GM12878 (cell line): ENCODE results near the gene UBR7. TPM values are rescaled to one million over a fixed set of nuclear protein-coding genes. Genes with fewer than 3 reads are reported as not detected.

Source experiments
- ATAC-seq: fragments of 200-7000 bp; cut with Tn5 transposase; 3 replicates; pipeline ENCODE4 v1.9.1; 2020; ENCODE audit warnings: mild to moderate bottlenecking, moderate library complexity
- BruUV-seq: library from RNA; stranded (reverse); fragments of 400-500 nt; replicated peaks from 2 replicates; lab custom pipeline; 2021; lab: Mats Ljungman, UMichigan
- CTCF ChIA-PET: fragments of 300-600 bp; sonication (Branson Sonifier 250); formaldehyde crosslinking; extraction: SDS; loops from one replicate; lab custom pipeline; 2021; ENCODE audit warnings: inconsistent platforms; lab: Yijun Ruan, JAX
- POLR2A ChIA-PET: fragments of 350-600 bp; formaldehyde crosslinking; extraction: SDS; loops from one replicate; lab custom pipeline; 2021; ENCODE audit warnings: inconsistent platforms; lab: Charles Lee
- RAD21 ChIA-PET: fragments of 300-600 bp; sonication (Branson Sonifier 250); formaldehyde crosslinking; loops from one replicate; lab custom pipeline; 2023; ENCODE audit warnings: antibody characterized with exemption; ENCODE audit not compliant: unreplicated experiment; lab: Charles Lee
- SMC1A ChIA-PET: fragments of 300-600 bp; sonication (Branson Sonifier 250); formaldehyde crosslinking; loops from one replicate; lab custom pipeline; 2023; ENCODE audit not compliant: unreplicated experiment, uncharacterized antibody; lab: Charles Lee
- DNase-seq: peaks from one replicate; pipeline ENCODE4 v3.0.0-alpha.2; 2011; ENCODE audit warnings: low read depth, low spot score
- FAIRE-seq: peaks from 3 replicates; lab custom pipeline; 2011; peaks lifted over from hg19 to GRCh38; lab: Jason Lieb, UNC
- H2AFZ ChIP-seq: 2 replicates; pipeline ENCODE4 v1.6.0; 2011; ENCODE audit warnings: low read depth, low read length, control low read depth; ENCODE audit not compliant: control insufficient read depth
- H3K27ac ChIP-seq: 2 replicates; pipeline ENCODE4 v1.5.1; 2011; ENCODE audit warnings: control low read depth; ENCODE audit not compliant: control insufficient read depth, insufficient read depth
- H3K27me3 ChIP-seq, 2 experiments: replicated peaks in 1 of 2; 2 replicates each; pipeline versions ENCODE4 v1.6.0 to v1.6.1; 2011; ENCODE audit warnings: low read length in 1 of 2; ENCODE audit not compliant: control insufficient read depth in 2 of 2, insufficient read depth in 2 of 2
- H3K36me3 ChIP-seq, 2 experiments: 2 replicates each; pipeline ENCODE4 v1.5.1; 2011; ENCODE audit warnings: low read length in 1 of 2; ENCODE audit not compliant: control insufficient read depth in 2 of 2, insufficient read depth in 2 of 2
- H3K4me1 ChIP-seq: 2 replicates; pipeline ENCODE4 v1.6.1; 2011; ENCODE audit warnings: mild to moderate bottlenecking, low read length, moderate library complexity, mixed read lengths; ENCODE audit not compliant: control insufficient read depth, insufficient read depth
- H3K4me2 ChIP-seq: 2 replicates; pipeline ENCODE4 v1.6.0; 2011; ENCODE audit warnings: control low read depth; ENCODE audit not compliant: control insufficient read depth, insufficient read depth
- H3K4me3 ChIP-seq: fragments of 200-600 bp; sonication (generic); 2 replicates; pipeline ENCODE4 v1.5.1; 2016
- H3K79me2 ChIP-seq: 2 replicates; pipeline ENCODE4 v1.6.0; 2011; ENCODE audit warnings: low read length; ENCODE audit not compliant: control insufficient read depth, insufficient read depth
- H3K9ac ChIP-seq: 2 replicates; pipeline ENCODE4 v1.8.0; 2011; ENCODE audit warnings: low read length, control low read depth, mixed read lengths; ENCODE audit not compliant: control insufficient read depth, insufficient read depth
- H3K9me3 ChIP-seq: replicated peaks from 3 replicates; pipeline ENCODE4 v1.5.1; 2011; ENCODE audit warnings: mild to moderate bottlenecking, low read length; ENCODE audit not compliant: control insufficient read depth, insufficient read depth
- H4K20me1 ChIP-seq: 2 replicates; pipeline ENCODE4 v1.6.0; 2011; ENCODE audit not compliant: control insufficient read depth, insufficient read depth
- BHLHE40 ChIP-seq, 2 experiments: fragments of 450-650 bp in 1 of 2; IDR thresholded peaks; 2 replicates each; pipeline ENCODE4 v1.6.1; 2011 to 2017; ENCODE audit warnings: low read depth in 2 of 2, borderline replicate concordance in 1 of 2, improper control_type of control experiment in 1 of 2, low read length in 1 of 2, mild to moderate bottlenecking in 1 of 2
- CEBPZ ChIP-seq: fragments of 150-350 bp; IDR thresholded peaks from 2 replicates; pipeline ENCODE4 v1.6.1; 2016; ENCODE audit warnings: low read depth, low read length
- CHD4 ChIP-seq: fragments of 200-600 bp; sonication (generic); IDR thresholded peaks from 2 replicates; pipeline ENCODE4 v1.6.1; 2016; ENCODE audit warnings: mild to moderate bottlenecking
- ELK1 ChIP-seq: IDR thresholded peaks from 2 replicates; pipeline ENCODE4 v1.6.1; 2012; ENCODE audit warnings: low read depth, low read length, improper control_type of control experiment
- HDAC6 ChIP-seq: fragments of 200-600 bp; sonication (generic); IDR thresholded peaks from one replicate; pipeline ENCODE4 v1.8.0; 2017; ENCODE audit warnings: antibody characterized with exemption; ENCODE audit not compliant: unreplicated experiment
- HSF1 ChIP-seq: fragments of 150-350 bp; IDR thresholded peaks from 2 replicates; pipeline ENCODE4 v1.6.1; 2014; ENCODE audit warnings: mild to moderate bottlenecking, low read depth, low read length
- MAX ChIP-seq: IDR thresholded peaks from 2 replicates; pipeline ENCODE4 v1.6.1; 2012; ENCODE audit warnings: low read depth, low read length, improper control_type of control experiment
- NFYB ChIP-seq: IDR thresholded peaks from 2 replicates; pipeline ENCODE4 v1.6.1; 2011; ENCODE audit warnings: low read depth, mild to moderate bottlenecking, low read length, improper control_type of control experiment, moderate library complexity; ENCODE audit not compliant: insufficient read depth
- RELA ChIP-seq: fragments of 450-650 bp; IDR thresholded peaks from 2 replicates; pipeline ENCODE4 v1.8.0; 2014; ENCODE audit warnings: borderline replicate concordance; ENCODE audit not compliant: partially characterized antibody
- SIN3A ChIP-seq: IDR thresholded peaks from 2 replicates; pipeline ENCODE4 v1.6.1; 2012; ENCODE audit warnings: low read depth, low read length, improper control_type of control experiment
- SMARCA5 ChIP-seq: fragments of 450-650 bp; IDR thresholded peaks from 2 replicates; pipeline ENCODE4 v1.6.1; 2017; ENCODE audit warnings: mild to moderate bottlenecking
- SP1 ChIP-seq: IDR thresholded peaks from one replicate; pipeline ENCODE4 v1.6.1; 2011; ENCODE audit warnings: low read depth, low read length
- TARDBP ChIP-seq: IDR thresholded peaks from 2 replicates; pipeline ENCODE4 v1.6.1; 2016; ENCODE audit warnings: borderline replicate concordance
- USF1 ChIP-seq: IDR thresholded peaks from 2 replicates; pipeline ENCODE4 v1.6.1; 2011; ENCODE audit warnings: borderline replicate concordance, low read depth, mild to moderate bottlenecking, moderate library complexity, mixed read lengths, low read length; ENCODE audit not compliant: insufficient read depth; ENCODE audit errors: extremely low read length
- YY1 ChIP-seq: IDR thresholded peaks from 2 replicates; pipeline ENCODE4 v1.6.1; 2011; ENCODE audit warnings: low read depth, mild to moderate bottlenecking, low read length
- WGBS: methylation state at CpG from one replicate; pipeline ENCODE4 v1.1.6; 2016; ENCODE audit warnings: low lambda C conversion rate; ENCODE audit not compliant: insufficient replicate concordance, insufficient coverage; ENCODE audit errors: missing lambda C conversion rate; 5-methylcytosine and 5-hydroxymethylcytosine counted together
- in situ Hi-C: fragments of 300-500 bp; cut with MboI; formaldehyde crosslinking; loops from 9 replicates; pipeline ENCODE4 v1.14.3; 2018; ENCODE audit warnings: mixed read lengths
- intact Hi-C: fragments of 100-400 bp; cut with micrococcal nuclease; formaldehyde crosslinking; loops from one replicate; pipeline ENCODE4 v1.14.2; 2022; ENCODE audit not compliant: unreplicated experiment
- polyA plus RNA-seq, 11 experiments: library from polyadenylated mRNA; depleted of rRNA in 4 of 11; unstranded in 6 of 11; stranded (reverse) in 5 of 11; fragments of >200 nt; fragmentation: Nextera tagmentation in 4 of 11; fragmentation: Illumina TruSeq in 1 of 11; extraction: Ambion mirVana in 4 of 11; extraction: Trizol in 1 of 11; gene quantifications; 1 replicate in 1 of 11; 2 replicates in 10 of 11; pipeline versions ENCODE4 v1.2.1 to v1.2.3, GENCODE V29; 2011 to 2016; ENCODE audit warnings: inconsistent platforms in 2 of 11, missing spikeins in 2 of 11, low read depth in 1 of 11
- total RNA-seq, 4 experiments: library from RNA; depleted of rRNA in 3 of 4; stranded (reverse); fragments of >200 nt in 3 of 4; fragmentation: Illumina TruSeq in 1 of 4; extraction: Trizol in 1 of 4; gene quantifications; 2 replicates each; pipeline versions ENCODE4 v1.2.1 to v1.2.3, GENCODE V29; 2013 to 2021

Gene UBR7
- total and polyA plus RNA-seq, 10 of the 15 experiments (the other 5 are each of a cell fraction or from before 2014, with no cell fraction given): 14.3 to 85.6 (median 49.9) TPM

- no peak for TF ChIP-seq SIN3A
- TF ChIP-seq RELA: no peak
- no peak for TF ChIP-seq CHD4
- TF ChIP-seq ELK1: no peak
- no peak for TF ChIP-seq TARDBP
- TF ChIP-seq NFYB: no peak
- TF ChIP-seq, all 136 proteins: peak for 0
Observed at GRCh38 chr14:93240678-93241000, 33.6 kb downstream of the UBR7 start (continued).

GRCh38 chr14:93245764-93246420, 38.8 kb downstream of the UBR7 start:
- in situ Hi-C loops: loop anchor here (25.0 kb wide), 1 partner anchor 291 kb away; no protein-coding TSS in a partner anchor
- H3K9ac ChIP-seq: no peak overlapping the region
- H3K36me3 ChIP-seq: peaks cover 18 to 26% of the 10 kb centered on the region in 2 experiments
- H3K27ac ChIP-seq: no peak overlapping the region
- ChIA-PET RAD21 (interaction anchor here (1.1 kb wide), 1 partner anchor 27 kb away, joined by 3 read pairs; no protein-coding TSS in a partner anchor), CTCF (no interaction called here), SMC1A (interaction anchor here (0.6 kb wide), 1 partner anchor 53 kb away, joined by 3 read pairs; no protein-coding TSS in a partner anchor), POLR2A (no interaction called here)
- no peaks in the 10 kb centered on the region for H3K79me2 ChIP-seq
- no peak overlapping the region for H3K4me2 ChIP-seq
- no peaks in the 10 kb centered on the region for H3K27me3 ChIP-seq
- intact Hi-C loops: no loop called here
- H3K9me3 ChIP-seq: no peaks in the 10 kb centered on the region
- WGBS: 92% methylated on average over 10 of the region's 10 CpGs
- no peaks in the 10 kb centered on the region for H4K20me1 ChIP-seq
- BruUV-seq: no TSS peak
- FAIRE-seq: no peak
- no peak overlapping the region for H2AFZ ChIP-seq
- no peaks in the 10 kb centered on the region for H3K4me1 ChIP-seq
- no peak for DNase-seq
- no peak for ATAC-seq
- no peak overlapping the region for H3K4me3 ChIP-seq
- TF ChIP-seq BHLHE40 (IDR thresholded peaks at IDR 0.05; ENCODE audit: borderline replicate concordance in 1 of 2, low read depth in 2 of 2, low read length in 1 of 2) (no peak), SP1 (no peak), MAX (no peak), CEBPZ (no peak), HDAC6 (no peak), YY1 (no peak), USF1 (no peak), SMARCA5 (no peak), HSF1 (no peak)
